Effector memory CD8-positive, alpha-beta T cell (primary cell): ENCODE results near the gene GIPC2.
"Not testable (repeated sequence)": the region's sequence is repeated elsewhere in the genome, so short reads cannot be mapped to it uniquely, and the experiment has no call there.

Experiments
- ATAC-seq: fragments of 150-1000 bp; cut with Tn5 transposase; replicated peaks from 2 replicates; pipeline ENCODE4 v1.10.0; 2021; ENCODE audit warnings: mild to moderate bottlenecking, moderate library complexity
- DNase-seq, 3 experiments: peaks; one replicate each; pipeline ENCODE4 v3.0.0; 2021
- H3K27ac Mint-ChIP-seq, 2 donors: one replicate each; pipeline ENCODE4 v1.8.0; 2022; ENCODE audit warnings: mild to moderate bottlenecking in 2 of 2, mixed read lengths in 2 of 2, moderate library complexity in 2 of 2
- H3K27me3 Mint-ChIP-seq, 2 donors: one replicate each; pipeline ENCODE4 v1.8.0; 2022; ENCODE audit warnings: mixed read lengths in 2 of 2
- H3K36me3 Mint-ChIP-seq: one replicate; pipeline ENCODE4 v1.8.0; 2022; ENCODE audit warnings: mild to moderate bottlenecking, moderate library complexity, mixed read lengths; ENCODE audit not compliant: insufficient read depth
- H3K4me1 Mint-ChIP-seq, 2 donors: one replicate each; pipeline ENCODE4 v1.8.0; 2022; ENCODE audit warnings: low read depth in 2 of 2, mixed read lengths in 2 of 2
- H3K4me3 Mint-ChIP-seq, 2 donors: one replicate each; pipeline ENCODE4 v1.8.0; 2022; ENCODE audit warnings: mild to moderate bottlenecking in 2 of 2, mixed read lengths in 2 of 2, moderate library complexity in 2 of 2
- H3K9me3 Mint-ChIP-seq, 2 donors: one replicate each; pipeline ENCODE4 v1.8.0; 2022; ENCODE audit warnings: mixed read lengths in 2 of 2

GIPC2 gene

GRCh38 chr1:78096017-78096416 is 50.3 kb downstream of the GIPC2 start:
- no peak overlapping the region for H3K27ac Mint-ChIP-seq
- H3K36me3 Mint-ChIP-seq: no peaks in the 10 kb centered on the region
- no peaks in the 10 kb centered on the region for H3K9me3 Mint-ChIP-seq
- H3K4me3 Mint-ChIP-seq: no peak overlapping the region
- H3K4me1 Mint-ChIP-seq: no peaks in the 10 kb centered on the region
- no peak for ATAC-seq
- DNase-seq: no peak
- H3K27me3 Mint-ChIP-seq: peaks cover 5 to 22% of the 10 kb centered on the region in 2 donors

- no peaks in the 10 kb centered on the region for H3K9me3 Mint-ChIP-seq
- no peak overlapping the region for H3K4me3 Mint-ChIP-seq
- no peak for ATAC-seq
- no peak overlapping the region for H3K27ac Mint-ChIP-seq
- no peak for DNase-seq
- H3K27me3 Mint-ChIP-seq: peaks cover 5 to 12% of the 10 kb centered on the region in 2 donors
- H3K4me1 Mint-ChIP-seq: no peaks in the 10 kb centered on the region
- no peaks in the 10 kb centered on the region for H3K36me3 Mint-ChIP-seq
Observed at GRCh38 chr1:78096976-78097375, 51.2 kb downstream of the GIPC2 start.

GRCh38 chr1:78101051-78101450 is 55.3 kb downstream of the GIPC2 start:
- Mint-ChIP-seq H3K27ac (no peak overlapping the region), H3K4me1 (no peaks in the 10 kb centered on the region), H3K9me3 (no peaks in the 10 kb centered on the region), H3K4me3 (no peak overlapping the region), H3K36me3 (no peaks in the 10 kb centered on the region), H3K27me3 (peaks cover 5 to 11% of the 10 kb centered on the region in 2 donors)
- no peak for ATAC-seq
- DNase-seq: no peak

GRCh38 chr1:78101514-78101913 is 55.7 kb downstream of the GIPC2 start:
- Mint-ChIP-seq H3K9me3 (no peaks in the 10 kb centered on the region), H3K4me1 (no peaks in the 10 kb centered on the region), H3K27me3 (peaks cover 5 to 11% of the 10 kb centered on the region in 2 donors), H3K27ac (no peak overlapping the region), H3K36me3 (no peaks in the 10 kb centered on the region), H3K4me3 (no peak overlapping the region)
- ATAC-seq: no peak
- DNase-seq: no peak

GRCh38 chr1:78102082-78102481 is 56.3 kb downstream of the GIPC2 start:
- ATAC-seq: no peak
- no peak for DNase-seq
- Mint-ChIP-seq H3K4me3 (no peak overlapping the region), H3K27me3 (peaks cover 5 to 11% of the 10 kb centered on the region in 2 donors), H3K9me3 (no peaks in the 10 kb centered on the region), H3K27ac (no peak overlapping the region), H3K36me3 (no peaks in the 10 kb centered on the region), H3K4me1 (no peaks in the 10 kb centered on the region)

GRCh38 chr1:78102916-78103315 is 57.1 kb downstream of the GIPC2 start:
- Mint-ChIP-seq H3K27me3 (peaks cover 5 to 11% of the 10 kb centered on the region in 2 donors), H3K36me3 (no peaks in the 10 kb centered on the region), H3K27ac (no peak overlapping the region), H3K4me1 (no peaks in the 10 kb centered on the region), H3K9me3 (no peaks in the 10 kb centered on the region), H3K4me3 (no peak overlapping the region)
- ATAC-seq: no peak
- no peak for DNase-seq

GRCh38 chr1:78104322-78104721 is 58.6 kb downstream of the GIPC2 start:
- Mint-ChIP-seq H3K27me3 (peaks cover 5 to 11% of the 10 kb centered on the region in 2 donors), H3K36me3 (no peaks in the 10 kb centered on the region), H3K4me1 (no peaks in the 10 kb centered on the region), H3K27ac (no peak overlapping the region), H3K4me3 (no peak overlapping the region), H3K9me3 (no peaks in the 10 kb centered on the region)
- DNase-seq (no peak), ATAC-seq (no peak)

GRCh38 chr1:78109659-78110058 is 63.9 kb downstream of the GIPC2 start:
- H3K4me3 Mint-ChIP-seq, DNase-seq, ATAC-seq, H3K27me3 Mint-ChIP-seq, H3K27ac Mint-ChIP-seq, H3K36me3 Mint-ChIP-seq, H3K9me3 Mint-ChIP-seq, H3K4me1 Mint-ChIP-seq: not testable (repeated sequence)

- H3K36me3 Mint-ChIP-seq: no peaks in the 10 kb centered on the region
- no peaks in the 10 kb centered on the region for H3K4me1 Mint-ChIP-seq
- no peak overlapping the region for H3K27ac Mint-ChIP-seq
- ATAC-seq (no peak), DNase-seq (no peak)
- H3K4me3 Mint-ChIP-seq: no peak overlapping the region
- no peaks in the 10 kb centered on the region for H3K27me3 Mint-ChIP-seq
- H3K9me3 Mint-ChIP-seq: no peaks in the 10 kb centered on the region
Observed at GRCh38 chr1:78113156-78113916, 67.6 kb downstream of the GIPC2 start.

- no peak overlapping the region for H3K4me3 Mint-ChIP-seq
- H3K4me1 Mint-ChIP-seq: no peaks in the 10 kb centered on the region
- no peaks in the 10 kb centered on the region for H3K36me3 Mint-ChIP-seq
- H3K27ac Mint-ChIP-seq: no peak overlapping the region
- DNase-seq (peak; percentile 45 to 63 (median 56)), ATAC-seq (peak; percentile 91)
- H3K27me3 Mint-ChIP-seq: no peaks in the 10 kb centered on the region
- no peaks in the 10 kb centered on the region for H3K9me3 Mint-ChIP-seq
Observed at GRCh38 chr1:78114034-78114956, 68.5 kb downstream of the GIPC2 start.

- H3K4me1 Mint-ChIP-seq, H3K9me3 Mint-ChIP-seq, ATAC-seq, H3K27me3 Mint-ChIP-seq, H3K36me3 Mint-ChIP-seq, H3K4me3 Mint-ChIP-seq, DNase-seq, H3K27ac Mint-ChIP-seq: not testable (repeated sequence)
Observed at GRCh38 chr1:78120485-78120884, 74.7 kb downstream of the GIPC2 start.

GRCh38 chr1:78121710-78122109 is 75.9 kb downstream of the GIPC2 start:
- ATAC-seq (no peak), DNase-seq (no peak)
- Mint-ChIP-seq H3K4me1 (no peaks in the 10 kb centered on the region), H3K27ac (no peak overlapping the region), H3K36me3 (no peaks in the 10 kb centered on the region), H3K4me3 (no peak overlapping the region), H3K27me3 (no peaks in the 10 kb centered on the region), H3K9me3 (no peaks in the 10 kb centered on the region)

- Mint-ChIP-seq H3K27ac (no peak overlapping the region), H3K4me1 (no peaks in the 10 kb centered on the region), H3K27me3 (no peaks in the 10 kb centered on the region), H3K9me3 (no peaks in the 10 kb centered on the region), H3K36me3 (no peaks in the 10 kb centered on the region), H3K4me3 (no peak overlapping the region)
- DNase-seq (no peak), ATAC-seq (no peak)
Observed at GRCh38 chr1:78122389-78122788, 76.6 kb downstream of the GIPC2 start.

GRCh38 chr1:78126506-78126905 is 80.7 kb downstream of the GIPC2 start:
- Mint-ChIP-seq H3K27ac (no peak overlapping the region), H3K4me3 (no peak overlapping the region)

More at GRCh38 chr1:78126506-78126905, 80.7 kb downstream of the GIPC2 start:
- no peaks in the 10 kb centered on the region for H3K9me3 Mint-ChIP-seq
- ATAC-seq: no peak
- DNase-seq: no peak
- no peaks in the 10 kb centered on the region for H3K4me1 Mint-ChIP-seq
- H3K36me3 Mint-ChIP-seq: no peaks in the 10 kb centered on the region
- H3K27me3 Mint-ChIP-seq: no peaks in the 10 kb centered on the region
